GM19328 (cell line): ENCODE results near the gene BARD1.
"Not testable (repeated sequence)": the region's sequence is repeated elsewhere in the genome, so short reads cannot be mapped to it uniquely, and the experiment has no call there.

Source experiments
- ATAC-seq: cut with Tn5 transposase; IDR thresholded peaks from one replicate; pipeline ENCODE4 v1.9.1; 2021; ENCODE audit warnings: mild to moderate bottlenecking, moderate library complexity; ENCODE audit not compliant: unreplicated experiment

The BARD1 gene

DNA sequence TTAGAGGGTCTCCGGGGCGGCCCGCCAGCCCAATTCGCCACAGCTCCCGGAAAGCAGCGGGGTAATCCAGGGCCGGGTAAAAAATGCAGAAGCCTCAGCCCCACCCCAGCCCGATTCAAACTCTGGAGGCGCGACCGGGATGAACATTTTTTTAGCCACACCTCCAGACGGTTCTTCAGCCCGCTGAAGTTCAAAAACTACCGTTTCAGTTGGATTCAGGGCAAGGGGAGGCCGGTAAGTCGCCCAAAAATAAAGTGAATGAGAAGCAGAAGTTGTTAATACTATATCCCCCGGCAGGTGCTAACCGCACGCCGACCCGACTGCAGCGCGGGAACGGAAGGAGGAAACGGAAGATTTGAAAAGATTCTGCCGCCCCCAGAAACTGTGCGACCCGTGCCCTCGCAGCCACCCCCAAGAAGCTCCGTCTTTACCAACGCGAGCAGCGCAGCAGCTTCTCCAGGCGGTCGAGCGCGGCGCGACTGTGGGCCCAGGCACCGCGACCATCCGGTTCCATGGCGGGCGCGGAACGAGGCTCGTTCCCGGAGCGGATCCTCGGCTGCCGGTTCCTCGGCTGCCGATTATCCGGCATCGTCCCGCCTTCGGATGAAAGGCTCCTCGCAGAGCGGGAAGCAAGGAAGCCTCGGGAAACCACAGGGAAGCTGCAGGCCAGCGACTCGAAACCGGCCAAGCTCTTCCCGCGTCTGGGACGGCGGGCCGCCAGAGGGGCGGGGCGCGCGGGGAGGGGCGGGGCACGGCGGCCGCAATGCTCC is at the start of gene BARD1:
TSS of gene BARD1 (minus strand) at position 703 of the 770 bp plus-strand sequence. CDS start at position 589, 114 bp downstream.
- peak; percentile 22 for ATAC-seq

DNA sequence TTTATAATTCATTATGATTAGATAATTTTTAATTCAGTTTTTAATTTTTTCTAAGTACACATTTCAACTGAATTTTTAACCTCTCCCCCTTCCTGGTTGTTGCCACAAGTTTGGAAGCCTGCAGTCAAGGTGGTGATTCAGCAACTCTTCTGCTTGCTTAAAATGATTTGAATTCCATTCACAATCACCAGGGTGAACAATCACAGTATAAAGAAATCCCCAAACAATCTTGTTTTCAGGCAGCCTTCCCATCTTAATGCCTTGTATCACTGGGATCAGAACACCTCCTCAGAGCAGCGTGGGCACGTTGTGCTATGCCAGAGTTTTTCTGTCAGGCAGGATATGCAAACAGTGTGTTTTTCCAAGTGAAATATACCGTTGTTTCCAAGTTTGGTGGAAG is 46.7 kb upstream of the BARD1 start:
- ATAC-seq = no peak

DNA sequence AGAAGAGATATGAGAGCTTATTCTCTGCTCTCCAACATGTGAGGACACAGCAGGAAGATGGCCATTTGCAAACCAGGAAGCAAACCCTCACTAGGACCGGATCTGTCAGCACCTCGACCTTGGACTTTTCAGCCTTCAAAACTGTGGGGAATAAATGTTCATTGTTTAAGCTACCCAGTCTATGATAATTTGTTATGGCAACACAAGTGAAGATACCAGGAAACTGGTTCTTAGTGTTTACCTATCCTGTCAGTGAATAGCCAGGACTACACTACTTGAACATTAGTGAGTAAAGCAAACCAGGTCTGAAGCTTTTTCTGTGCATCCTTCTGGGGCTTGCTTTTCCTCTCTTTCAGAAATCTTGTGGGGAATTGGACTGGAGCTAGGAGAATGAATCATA is 44.4 kb upstream of the BARD1 start:
- ATAC-seq = no peak

DNA sequence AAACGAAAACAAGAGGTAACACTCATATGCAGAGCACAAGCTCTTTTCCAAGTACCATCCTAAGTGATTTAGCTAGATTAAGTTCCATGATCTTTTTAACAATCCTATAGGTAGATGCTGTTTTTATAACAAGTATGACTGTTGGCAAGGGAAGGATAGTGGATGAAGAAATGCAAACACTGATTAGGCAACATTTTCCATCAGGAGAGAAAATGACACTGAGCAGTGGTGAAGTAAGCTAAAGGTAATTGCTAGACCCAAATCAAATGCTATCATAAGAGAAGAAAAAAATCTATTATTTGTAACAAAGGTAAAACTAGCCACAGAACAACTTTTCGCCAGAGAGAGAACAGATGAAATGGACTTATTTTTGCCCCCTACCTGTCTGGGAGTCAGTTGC is 34.3 kb upstream of the BARD1 start:
- ATAC-seq = no peak

DNA sequence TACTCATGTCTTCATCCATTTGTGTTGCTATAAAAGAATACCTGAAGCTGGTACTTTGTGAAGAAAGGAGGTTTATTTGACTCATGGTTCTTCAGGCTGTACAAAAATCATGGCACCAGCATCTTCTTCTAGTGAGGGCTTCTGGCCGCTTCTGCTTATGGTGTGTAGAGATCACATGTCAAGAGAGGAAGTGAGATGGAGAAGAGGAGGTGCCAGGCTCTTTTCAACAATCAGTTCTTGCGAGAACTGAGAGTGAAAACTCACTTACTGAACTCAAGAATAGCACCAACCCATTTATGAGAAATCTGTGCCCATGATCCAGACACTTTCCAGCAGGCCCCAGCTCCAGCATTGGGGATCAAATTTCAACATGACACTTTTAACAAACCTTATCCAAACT is 30.0 kb upstream of the BARD1 start:
- ATAC-seq = peak; percentile 65

DNA sequence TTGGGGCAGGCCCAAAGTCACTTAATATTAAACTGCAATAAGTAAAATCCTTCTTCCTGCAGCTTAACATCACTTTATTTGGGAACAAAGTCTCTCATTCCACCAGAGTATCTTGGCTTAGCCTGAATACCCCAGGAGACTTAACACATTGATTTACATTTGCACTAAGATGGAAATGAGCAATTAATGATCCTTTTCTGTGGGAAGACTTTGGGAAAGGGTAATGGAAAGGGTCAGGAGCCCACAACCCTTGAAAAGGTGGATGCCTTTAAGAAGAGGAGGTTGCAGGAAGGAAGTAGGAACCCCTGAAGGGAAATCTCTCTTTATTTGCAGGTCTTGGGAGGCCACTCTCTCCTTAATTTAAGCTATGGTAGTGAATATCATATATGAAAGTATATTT is 28.0 kb upstream of the BARD1 start:
- ATAC-seq = no peak

DNA sequence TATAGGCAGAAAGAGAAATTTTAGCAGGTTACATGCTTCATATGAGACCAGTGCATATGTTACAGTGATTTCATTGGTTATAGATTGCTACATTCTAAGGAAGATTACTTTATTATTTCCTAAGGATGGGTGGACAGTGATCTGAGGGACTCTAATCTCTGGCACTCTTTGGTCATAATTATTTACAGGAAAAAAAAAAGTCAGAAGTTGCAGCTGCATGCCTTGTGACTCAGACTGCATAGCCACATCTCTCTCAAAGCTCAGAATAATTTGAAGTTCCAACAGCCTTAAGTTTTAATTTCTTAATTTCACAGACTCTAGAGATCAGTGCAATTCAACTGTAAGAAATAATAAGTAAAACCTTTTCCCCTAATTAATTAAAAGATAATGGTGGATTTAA is 27.1 kb upstream of the BARD1 start:
- no peak for ATAC-seq

DNA sequence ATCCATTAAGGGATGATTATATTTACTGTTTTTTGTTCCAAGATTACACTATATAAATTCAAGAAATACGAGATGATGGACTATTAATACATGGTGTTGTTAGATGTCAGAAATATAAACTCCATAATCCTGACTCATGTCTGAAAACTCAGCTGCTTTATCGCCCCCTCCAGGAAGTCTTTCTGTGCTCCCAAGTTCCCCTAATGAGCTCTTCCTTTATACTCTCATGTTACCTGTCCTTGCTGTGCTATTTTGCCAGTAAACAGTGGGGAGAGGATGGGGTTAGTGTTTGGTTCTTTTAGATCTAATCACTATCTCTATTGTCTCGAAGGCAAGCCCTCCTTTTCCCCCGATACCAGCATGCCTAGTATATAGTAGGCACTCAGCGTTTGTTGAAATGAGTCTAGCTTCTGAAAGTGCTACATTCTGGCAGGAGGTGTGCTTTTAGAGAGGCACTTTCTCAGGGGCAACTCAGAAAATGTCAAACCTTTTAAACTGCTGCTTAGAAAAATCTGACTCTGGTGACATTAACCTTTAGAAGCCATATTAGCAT is 21.4 kb upstream of the BARD1 start:
- no peak for ATAC-seq

DNA sequence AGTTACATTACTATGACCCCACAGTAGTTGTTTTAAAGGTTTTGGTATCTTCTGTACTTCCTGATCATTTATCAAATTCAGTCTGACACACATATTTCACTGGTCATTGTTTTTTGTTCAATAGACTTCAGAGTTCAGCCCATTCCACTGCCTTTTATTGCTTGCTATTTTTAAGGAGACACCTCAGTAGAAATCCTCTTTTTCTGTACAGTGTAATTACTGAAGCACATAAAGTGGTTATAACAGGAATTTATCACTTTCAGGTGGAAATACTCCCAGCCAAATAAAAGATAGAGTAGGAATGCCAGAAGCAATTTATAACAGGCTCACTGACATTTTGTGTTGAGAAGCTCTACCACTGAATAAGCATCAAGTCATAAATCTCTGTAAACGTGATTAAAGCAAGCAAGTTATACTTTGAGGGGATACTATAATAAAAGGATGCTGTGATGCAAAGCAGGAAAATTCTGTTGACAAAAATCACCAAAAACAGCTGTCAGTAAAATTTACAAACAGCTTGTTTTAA is 6.6 kb upstream of the BARD1 start:
- ATAC-seq = no peak

DNA sequence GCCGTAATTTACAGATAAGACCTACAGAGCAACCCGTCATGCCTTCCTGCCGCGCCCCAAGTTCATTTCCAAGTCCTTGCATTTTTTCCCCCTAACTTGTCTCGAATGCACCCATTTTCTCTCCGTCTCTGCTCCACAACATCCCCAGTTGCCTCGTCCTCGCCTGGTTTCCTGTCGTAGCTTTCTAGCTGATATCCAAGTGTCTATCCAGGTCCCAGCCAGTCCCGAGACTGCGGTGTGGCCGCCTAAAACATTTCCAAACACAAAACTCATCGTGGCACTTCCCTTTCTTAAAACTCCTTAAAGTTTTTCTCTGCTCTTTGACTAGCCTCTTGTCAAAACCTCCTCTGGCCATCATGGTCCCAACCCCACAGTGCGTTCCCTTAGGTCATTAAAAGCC is 1.2 kb upstream of the BARD1 start:
- ATAC-seq = no peak

DNA sequence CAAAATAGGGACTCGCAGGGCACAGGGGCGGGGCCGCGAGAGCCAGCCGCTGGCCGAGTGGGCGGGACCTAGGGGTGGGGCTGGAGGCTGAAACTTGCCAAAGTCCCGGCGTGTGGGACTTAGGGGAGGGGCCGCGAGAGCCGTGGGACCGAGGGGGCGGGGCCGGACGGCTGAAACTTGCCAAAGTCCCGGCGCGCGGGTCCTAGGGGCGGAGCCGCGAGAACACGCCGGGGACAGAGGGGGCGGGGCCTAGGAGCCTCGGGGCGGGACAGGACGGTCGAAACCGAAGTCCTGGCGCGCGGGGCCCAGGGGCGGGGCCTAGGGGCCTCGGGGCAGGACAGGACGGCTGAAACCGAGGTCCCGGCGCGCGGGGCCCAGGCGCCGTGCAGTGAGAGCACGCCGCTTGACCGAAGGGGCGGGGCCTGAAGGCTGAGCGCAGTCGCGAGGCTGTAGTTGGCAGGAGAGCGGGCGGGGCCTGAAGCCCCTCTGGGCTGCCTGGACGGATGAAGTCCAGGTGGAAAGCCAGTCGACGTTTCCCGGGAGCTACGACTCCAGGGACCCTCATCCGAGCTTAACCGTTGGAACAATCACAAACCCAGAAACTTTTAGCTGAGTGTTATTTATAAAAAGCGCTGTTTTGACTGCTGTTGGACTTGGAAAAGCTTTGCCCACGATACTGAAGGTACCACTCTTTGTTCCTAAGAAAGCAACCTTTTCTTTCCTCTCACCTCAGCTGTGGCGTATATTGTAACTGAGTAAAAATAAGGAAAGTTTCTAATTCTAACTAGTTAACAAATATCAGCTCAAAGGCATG is 475 bp upstream of the BARD1 start:
- peak; percentile 90 for ATAC-seq

DNA sequence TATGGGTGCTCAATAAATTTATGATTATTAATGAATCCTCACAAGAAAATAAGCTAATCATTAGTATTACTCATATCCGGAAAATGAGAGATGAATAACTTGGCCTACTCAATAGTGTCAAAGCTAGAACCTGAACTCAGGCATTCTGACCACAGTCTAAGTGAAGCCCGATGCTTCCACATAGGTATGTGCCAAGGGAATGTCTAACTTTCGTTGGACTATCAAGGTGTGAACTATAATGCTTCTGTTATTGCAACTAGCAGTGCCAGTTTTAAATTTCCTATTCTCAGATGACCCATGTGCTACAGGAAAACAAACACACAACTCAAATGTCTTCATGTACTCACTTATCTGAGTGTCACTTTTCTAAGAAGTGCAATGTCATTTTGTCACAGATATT is 1.8 kb downstream of the BARD1 start:
- no peak for ATAC-seq

DNA sequence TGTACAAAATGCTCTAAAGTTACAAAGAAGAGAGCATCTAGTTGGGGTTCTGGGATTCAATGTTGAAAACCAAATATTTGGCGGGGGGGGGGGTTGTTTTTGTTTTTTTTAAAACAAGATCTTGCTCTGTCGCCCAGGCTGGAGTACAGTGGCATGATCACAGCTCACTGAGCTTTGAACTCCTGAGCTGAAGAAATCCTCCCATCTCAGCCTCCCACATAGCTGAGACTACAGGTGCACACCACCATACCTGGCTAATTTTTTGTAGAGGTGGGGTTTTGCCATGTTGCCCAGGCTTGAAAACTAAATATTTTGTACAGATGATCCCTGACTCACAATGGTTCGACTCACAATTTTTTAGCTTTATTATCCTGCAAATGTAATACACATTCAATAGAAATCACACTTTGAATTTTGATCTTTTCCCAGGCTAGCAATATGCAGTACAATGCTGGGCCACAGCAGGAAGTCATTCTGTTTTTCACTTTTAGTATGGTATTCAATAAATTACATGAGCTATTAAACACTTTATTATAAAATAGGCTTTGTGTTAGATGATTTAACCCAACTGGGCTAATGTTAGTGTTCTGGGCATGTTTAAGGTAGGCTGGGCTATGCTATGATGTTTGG is 7.6 kb downstream of the BARD1 start:
- ATAC-seq = no peak

DNA sequence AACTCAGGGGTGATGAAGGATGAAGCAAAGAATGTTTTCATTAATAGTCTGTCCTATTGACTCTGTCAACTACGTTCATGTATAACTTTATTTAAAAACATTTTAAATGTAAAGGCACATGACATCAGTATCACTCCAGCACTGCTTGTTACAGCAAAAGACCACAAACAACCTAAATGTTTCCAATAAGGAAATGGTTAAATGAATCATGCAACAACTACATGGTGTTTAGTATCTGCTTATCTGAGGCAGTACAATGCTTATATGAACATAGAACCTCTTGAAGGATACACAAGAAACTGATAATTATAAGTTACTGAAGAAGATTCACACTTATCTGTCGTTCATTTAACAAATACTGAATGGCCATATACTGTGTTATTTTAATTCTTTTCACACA is 8.4 kb downstream of the BARD1 start:
- no peak for ATAC-seq

DNA sequence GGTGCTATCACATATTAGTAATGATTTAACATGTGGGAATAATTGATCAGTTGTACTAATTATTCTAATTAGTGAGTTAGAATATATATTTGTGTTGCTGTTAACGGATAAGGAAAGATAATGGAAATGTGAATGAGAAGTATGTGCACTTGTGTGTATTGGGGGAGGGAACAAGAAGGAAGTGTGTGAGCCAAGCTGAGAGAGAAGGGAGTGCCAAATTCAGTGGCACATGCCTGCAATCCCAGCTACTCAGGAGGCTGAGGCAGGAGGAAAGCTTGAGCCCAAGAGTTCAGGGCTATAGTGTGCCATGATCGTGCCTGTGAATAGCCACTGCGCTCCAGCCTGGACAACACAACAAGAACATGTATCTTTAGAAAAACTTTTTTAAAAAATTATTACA is 9.3 kb downstream of the BARD1 start:
- ATAC-seq = no peak

DNA sequence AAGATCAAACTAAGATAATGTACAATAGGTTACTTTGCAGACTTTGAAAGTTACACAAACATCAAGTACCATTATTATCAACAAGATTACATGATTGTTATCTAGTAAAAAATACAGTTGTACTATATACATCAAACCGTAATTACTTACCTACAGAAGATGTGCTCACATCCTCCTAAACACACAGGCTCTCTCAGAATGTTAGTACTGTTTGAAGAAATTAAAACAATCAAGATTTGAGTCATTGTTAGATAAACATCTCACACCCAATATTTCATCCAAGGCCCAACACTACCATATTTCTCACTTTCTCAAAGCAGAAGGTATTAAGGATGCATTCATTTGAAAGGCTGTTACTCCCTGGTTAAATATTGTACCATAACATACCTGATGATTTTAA is 12.6 kb downstream of the BARD1 start:
- ATAC-seq = no peak

DNA sequence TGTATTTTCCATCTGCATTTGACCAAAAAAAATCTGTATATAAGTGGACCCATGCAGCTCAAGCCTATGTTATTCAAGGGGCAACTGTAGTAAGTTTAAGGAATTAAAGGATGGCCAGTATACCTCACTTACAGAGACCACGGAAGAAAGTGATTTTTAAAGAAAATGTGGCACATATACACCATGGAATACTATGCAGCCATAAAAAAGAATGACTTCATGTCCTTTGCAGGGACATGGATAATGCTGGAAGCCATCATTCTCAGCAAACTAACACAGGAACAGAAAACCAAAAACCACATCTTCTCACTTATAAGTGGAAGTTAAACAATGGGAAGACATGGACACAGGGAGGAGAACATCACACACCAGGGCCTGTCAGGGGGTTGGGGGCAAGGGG is 26.3 kb downstream of the BARD1 start:
- not testable (repeated sequence) for ATAC-seq

DNA sequence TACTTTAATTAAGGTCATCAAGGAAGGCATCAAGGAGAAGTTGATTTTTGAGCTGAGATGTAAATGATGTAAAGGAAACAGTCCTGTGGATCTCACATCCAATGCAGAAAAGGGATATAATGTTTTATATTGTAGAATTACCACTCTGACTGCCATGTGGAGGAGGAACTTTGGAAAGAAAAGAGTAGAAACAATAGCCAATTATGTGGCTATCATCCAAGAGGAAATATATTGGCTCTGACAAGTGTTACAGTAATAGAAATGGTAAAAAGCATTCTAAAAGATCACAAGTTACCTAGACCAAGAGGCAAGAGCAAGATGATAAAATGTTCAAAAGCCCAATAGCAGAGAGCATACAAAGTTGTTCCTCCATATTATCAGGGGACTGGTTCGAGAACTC is 26.8 kb downstream of the BARD1 start:
- no peak for ATAC-seq

DNA sequence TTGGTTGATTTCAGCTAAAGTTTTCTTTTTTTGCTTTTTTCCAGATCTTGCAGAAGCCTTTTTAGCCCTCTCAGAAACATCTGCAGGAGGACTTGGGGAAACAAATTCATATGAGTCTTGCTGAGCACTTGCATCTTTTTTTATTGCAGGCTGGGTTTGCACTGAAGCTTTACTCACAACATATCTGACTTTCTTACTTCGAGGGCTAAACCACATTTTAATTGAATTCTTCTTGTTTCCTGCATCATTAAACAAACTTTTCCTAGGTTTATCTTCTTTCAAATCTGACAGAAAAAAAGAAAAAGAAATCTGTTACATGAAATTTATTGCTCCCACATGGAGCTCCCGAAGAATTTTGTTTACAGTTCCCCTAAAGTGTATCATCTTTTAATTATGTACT is 28.3 kb downstream of the BARD1 start:
- no peak for ATAC-seq

DNA sequence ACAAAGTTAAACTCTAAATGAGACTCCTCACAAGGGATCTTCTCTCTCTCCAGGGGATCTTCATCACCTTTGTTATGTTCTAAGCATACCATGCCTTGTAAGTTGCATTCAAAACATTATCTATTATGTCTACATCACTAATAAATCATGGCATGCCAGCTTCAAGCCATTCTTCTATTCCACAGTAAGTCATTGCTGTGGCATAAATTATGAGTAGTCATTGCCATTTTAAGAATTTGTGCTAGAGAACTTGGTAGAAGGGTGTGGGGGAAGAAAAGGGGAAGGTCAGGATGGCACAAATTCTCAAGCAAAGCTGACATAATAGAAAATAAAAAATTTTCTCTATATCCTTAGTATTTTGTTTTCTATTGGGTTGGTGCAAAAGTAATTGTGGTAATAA is 33.5 kb downstream of the BARD1 start:
- no peak for ATAC-seq

DNA sequence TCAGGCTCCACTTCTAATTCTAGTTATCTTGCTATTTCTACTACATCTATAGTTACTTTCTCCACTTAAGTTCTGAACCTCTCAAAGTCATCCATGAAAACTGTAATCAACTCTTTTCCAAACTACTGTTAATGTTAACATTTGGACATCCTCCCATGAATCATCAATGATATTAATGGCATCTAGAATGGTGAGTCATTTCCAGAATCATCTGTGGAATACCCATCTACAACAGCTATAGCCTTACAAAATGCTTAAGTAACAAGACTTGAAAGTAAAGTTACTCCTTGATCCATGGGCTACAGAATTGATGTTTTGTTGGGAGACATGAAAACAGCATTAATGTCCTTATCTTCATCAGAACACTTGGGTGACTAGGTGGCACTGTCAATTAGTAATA is 35.4 kb downstream of the BARD1 start:
- no peak for ATAC-seq
